ENCODE results near the gene KRTAP19-6. TPM values are rescaled to one million over a fixed set of nuclear protein-coding genes. Genes with fewer than 3 reads are reported as not detected.

The KRTAP19-6 gene
- not detected for total RNA-seq

DNA sequence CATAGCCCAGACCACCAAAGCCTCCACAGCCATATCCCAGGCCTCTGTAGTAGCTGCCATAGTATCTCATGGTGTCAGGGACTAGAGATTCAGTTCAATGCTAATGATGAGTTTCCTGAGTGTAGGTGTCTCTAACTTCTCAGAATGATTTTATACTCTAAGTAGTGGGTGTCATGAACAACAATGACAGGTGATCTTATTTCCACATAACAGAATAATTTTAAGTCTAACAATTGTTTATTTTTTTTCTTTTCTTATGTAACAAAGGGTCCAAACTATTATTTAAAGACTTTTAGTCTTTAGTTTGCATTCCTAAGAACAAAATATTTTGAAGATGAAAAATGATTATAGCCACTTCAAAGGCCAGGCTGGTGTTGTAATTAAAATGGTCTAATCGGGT, at the start of gene KRTAP19-6:
Gene KRTAP19-6, minus strand, starts transcription at position 101 of the 400 bp plus-strand sequence. Its CDS starts 31 bp downstream, at position 70.
- CTCF ChIA-PET: no interaction called here
- POLR2A ChIA-PET: no interaction called here
- DNase-seq (no peak), ATAC-seq (no peak)
- no peaks in the 10 kb centered on the region for H3K4me1 Mint-ChIP-seq (ENCODE audit: low read depth)
- no peak within 1 kb of the TSS for H3K4me3 Mint-ChIP-seq
- H3K36me3 Mint-ChIP-seq (ENCODE audit: low read depth): no peaks in the 10 kb centered on the region
- no peak within 1 kb of the TSS for H3K27ac Mint-ChIP-seq
- no peaks in the 10 kb centered on the region for H3K27me3 Mint-ChIP-seq (ENCODE audit: low read depth)
- no peaks in the 10 kb centered on the region for H3K9me3 Mint-ChIP-seq (ENCODE audit: insufficient read depth)

- Mint-ChIP-seq H3K4me1 (ENCODE audit: low read depth) (no peaks in the 10 kb centered on the region), H3K4me3 (no peak within 1 kb of the TSS), H3K27me3 (ENCODE audit: low read depth) (no peaks in the 10 kb centered on the region), H3K27ac (no peak within 1 kb of the TSS), H3K9me3 (ENCODE audit: insufficient read depth) (no peaks in the 10 kb centered on the region), H3K36me3 (ENCODE audit: low read depth) (no peaks in the 10 kb centered on the region)
- POLR2A ChIA-PET: no interaction called here
- ATAC-seq (no peak), DNase-seq (no peak)
- CTCF ChIA-PET: no interaction called here
Observed at GRCh38 chr21:30590297-30590696, 48.6 kb upstream of the KRTAP19-6 start, which contains the start of gene KRTAP22-2. TSS of gene KRTAP22-2 (minus strand) at chr21:30590397.

- Mint-ChIP-seq H3K27me3 (ENCODE audit: low read depth) (no peaks in the 10 kb centered on the region), H3K36me3 (ENCODE audit: low read depth) (no peaks in the 10 kb centered on the region)
Observed at GRCh38 chr21:30582870-30583269, 41.2 kb upstream of the KRTAP19-6 start.

DNA sequence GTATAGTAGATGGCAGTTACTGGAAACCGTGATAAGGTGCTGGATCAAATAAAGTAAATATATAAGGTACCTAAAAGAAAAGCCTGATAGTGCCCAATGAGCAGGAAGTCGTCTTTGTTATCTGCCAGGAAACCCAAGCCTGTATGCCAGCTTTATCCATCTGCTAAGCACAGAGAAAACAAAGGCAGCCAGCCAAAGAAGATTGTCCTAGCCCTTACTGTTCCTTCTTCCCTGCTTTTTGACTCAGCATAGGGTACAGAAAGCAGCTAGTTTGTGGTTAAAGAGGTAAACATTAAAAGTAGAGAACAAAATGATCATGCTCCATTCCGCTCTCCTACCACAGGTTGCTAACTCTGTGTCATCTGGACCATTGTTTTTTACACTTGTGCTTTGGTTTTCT, 38.5 kb upstream of the KRTAP19-6 start:
- ChIA-PET POLR2A (no interaction called here), CTCF (no interaction called here)
- H3K27me3 Mint-ChIP-seq (ENCODE audit: low read depth): no peaks in the 10 kb centered on the region
- H3K27ac Mint-ChIP-seq: no peak overlapping the region
- no peaks in the 10 kb centered on the region for H3K9me3 Mint-ChIP-seq (ENCODE audit: insufficient read depth)
- no peaks in the 10 kb centered on the region for H3K4me1 Mint-ChIP-seq (ENCODE audit: low read depth)
- no peak for DNase-seq
- no peak for ATAC-seq
- H3K4me3 Mint-ChIP-seq: no peak overlapping the region
- H3K36me3 Mint-ChIP-seq (ENCODE audit: low read depth): no peaks in the 10 kb centered on the region

More at GRCh38 chr21:30582870-30583269, 41.2 kb upstream of the KRTAP19-6 start:
- POLR2A ChIA-PET: no interaction called here
- no peak overlapping the region for H3K4me3 Mint-ChIP-seq
- DNase-seq (no peak), ATAC-seq (no peak)
- H3K27ac Mint-ChIP-seq: no peak overlapping the region
- CTCF ChIA-PET: no interaction called here
- no peaks in the 10 kb centered on the region for H3K9me3 Mint-ChIP-seq (ENCODE audit: insufficient read depth)
- H3K4me1 Mint-ChIP-seq (ENCODE audit: low read depth): no peaks in the 10 kb centered on the region

- Mint-ChIP-seq H3K4me3 (no peak overlapping the region), H3K27me3 (ENCODE audit: low read depth) (no peaks in the 10 kb centered on the region), H3K36me3 (ENCODE audit: low read depth) (no peaks in the 10 kb centered on the region), H3K27ac (no peak overlapping the region), H3K4me1 (ENCODE audit: low read depth) (no peaks in the 10 kb centered on the region), H3K9me3 (ENCODE audit: insufficient read depth) (no peaks in the 10 kb centered on the region)
- POLR2A ChIA-PET: no interaction called here
- ATAC-seq (no peak), DNase-seq (no peak)
- CTCF ChIA-PET: no interaction called here
Observed at GRCh38 chr21:30579346-30579745, 37.7 kb upstream of the KRTAP19-6 start.

DNA sequence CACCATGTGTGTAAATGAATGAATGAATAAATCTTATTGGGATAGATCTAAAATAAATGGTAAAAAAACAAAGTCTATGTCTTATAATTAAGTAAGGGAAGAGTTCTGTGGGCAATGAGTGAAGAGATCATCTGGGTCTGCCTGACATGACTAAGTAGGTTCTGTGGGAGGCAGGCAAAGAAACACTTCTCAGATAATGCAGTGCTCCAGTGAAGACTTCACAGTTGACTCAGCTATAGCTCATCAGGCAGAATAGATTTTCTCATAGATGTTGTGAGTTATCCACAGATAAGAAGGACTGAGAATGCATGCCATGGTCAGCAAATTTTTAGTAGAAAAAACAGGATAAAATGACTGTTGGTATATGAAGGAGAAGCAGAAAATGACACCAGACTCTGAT, 36.1 kb upstream of the KRTAP19-6 start:
- Mint-ChIP-seq H3K36me3 (ENCODE audit: low read depth) (no peaks in the 10 kb centered on the region), H3K27ac (no peak overlapping the region), H3K4me1 (ENCODE audit: low read depth) (no peaks in the 10 kb centered on the region), H3K4me3 (no peak overlapping the region), H3K27me3 (ENCODE audit: low read depth) (no peaks in the 10 kb centered on the region), H3K9me3 (ENCODE audit: insufficient read depth) (no peaks in the 10 kb centered on the region)
- CTCF ChIA-PET: no interaction called here
- DNase-seq: no peak
- ATAC-seq: no peak
- POLR2A ChIA-PET: no interaction called here

DNA sequence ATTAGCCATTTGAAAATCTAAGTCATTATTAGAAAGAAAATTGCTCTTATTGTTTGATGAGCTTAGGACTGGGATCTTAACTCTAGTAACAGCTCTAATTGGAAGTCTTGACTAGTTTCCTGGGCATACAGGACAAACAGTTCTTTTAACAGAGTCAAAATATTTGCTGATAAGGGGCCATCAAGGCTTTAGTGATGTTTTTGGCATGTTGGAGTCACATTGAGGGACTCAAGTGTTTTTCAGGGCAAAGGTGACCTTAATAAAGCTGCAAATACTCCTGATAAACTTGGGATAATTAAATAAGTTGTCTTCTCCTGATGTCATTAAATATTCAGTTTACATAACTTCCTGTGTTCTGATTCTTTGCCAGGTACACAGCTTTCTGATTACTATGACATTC, 26.0 kb upstream of the KRTAP19-6 start:
- no peak overlapping the region for H3K4me3 Mint-ChIP-seq
- no peaks in the 10 kb centered on the region for H3K27me3 Mint-ChIP-seq (ENCODE audit: low read depth)
- ChIA-PET CTCF (no interaction called here), POLR2A (no interaction called here)
- no peaks in the 10 kb centered on the region for H3K36me3 Mint-ChIP-seq (ENCODE audit: low read depth)
- no peak for ATAC-seq
- H3K9me3 Mint-ChIP-seq (ENCODE audit: insufficient read depth): no peaks in the 10 kb centered on the region
- H3K4me1 Mint-ChIP-seq (ENCODE audit: low read depth): no peaks in the 10 kb centered on the region
- no peak overlapping the region for H3K27ac Mint-ChIP-seq
- DNase-seq: no peak

- no peaks in the 10 kb centered on the region for H3K9me3 Mint-ChIP-seq (ENCODE audit: insufficient read depth)
- DNase-seq (no peak), ATAC-seq (no peak)
- no peaks in the 10 kb centered on the region for H3K4me1 Mint-ChIP-seq (ENCODE audit: low read depth)
- CTCF ChIA-PET: no interaction called here
- H3K27ac Mint-ChIP-seq: no peak overlapping the region
- POLR2A ChIA-PET: no interaction called here
- H3K4me3 Mint-ChIP-seq: no peak overlapping the region
- H3K27me3 Mint-ChIP-seq (ENCODE audit: low read depth): no peaks in the 10 kb centered on the region
- no peaks in the 10 kb centered on the region for H3K36me3 Mint-ChIP-seq (ENCODE audit: low read depth)
Observed at GRCh38 chr21:30563630-30564029, 22.0 kb upstream of the KRTAP19-6 start.

- no peaks in the 10 kb centered on the region for H3K27me3 Mint-ChIP-seq (ENCODE audit: low read depth)
- POLR2A ChIA-PET: no interaction called here
- no peak for ATAC-seq
- H3K4me3 Mint-ChIP-seq: no peak overlapping the region
- CTCF ChIA-PET: no interaction called here
- H3K9me3 Mint-ChIP-seq (ENCODE audit: insufficient read depth): no peaks in the 10 kb centered on the region
- no peak for DNase-seq
- no peaks in the 10 kb centered on the region for H3K4me1 Mint-ChIP-seq (ENCODE audit: low read depth)
- H3K36me3 Mint-ChIP-seq (ENCODE audit: low read depth): no peaks in the 10 kb centered on the region
- H3K27ac Mint-ChIP-seq: no peak overlapping the region
Observed at GRCh38 chr21:30563072-30563471, 21.4 kb upstream of the KRTAP19-6 start.

- Mint-ChIP-seq H3K9me3 (ENCODE audit: insufficient read depth) (no peaks in the 10 kb centered on the region), H3K36me3 (ENCODE audit: low read depth) (no peaks in the 10 kb centered on the region), H3K4me3 (no peak overlapping the region), H3K27ac (no peak overlapping the region), H3K4me1 (ENCODE audit: low read depth) (no peaks in the 10 kb centered on the region), H3K27me3 (ENCODE audit: low read depth) (no peaks in the 10 kb centered on the region)
- CTCF ChIA-PET: no interaction called here
- ATAC-seq: no peak
- POLR2A ChIA-PET: no interaction called here
- DNase-seq: no peak
Observed at GRCh38 chr21:30561957-30562356, 20.3 kb upstream of the KRTAP19-6 start.

DNA sequence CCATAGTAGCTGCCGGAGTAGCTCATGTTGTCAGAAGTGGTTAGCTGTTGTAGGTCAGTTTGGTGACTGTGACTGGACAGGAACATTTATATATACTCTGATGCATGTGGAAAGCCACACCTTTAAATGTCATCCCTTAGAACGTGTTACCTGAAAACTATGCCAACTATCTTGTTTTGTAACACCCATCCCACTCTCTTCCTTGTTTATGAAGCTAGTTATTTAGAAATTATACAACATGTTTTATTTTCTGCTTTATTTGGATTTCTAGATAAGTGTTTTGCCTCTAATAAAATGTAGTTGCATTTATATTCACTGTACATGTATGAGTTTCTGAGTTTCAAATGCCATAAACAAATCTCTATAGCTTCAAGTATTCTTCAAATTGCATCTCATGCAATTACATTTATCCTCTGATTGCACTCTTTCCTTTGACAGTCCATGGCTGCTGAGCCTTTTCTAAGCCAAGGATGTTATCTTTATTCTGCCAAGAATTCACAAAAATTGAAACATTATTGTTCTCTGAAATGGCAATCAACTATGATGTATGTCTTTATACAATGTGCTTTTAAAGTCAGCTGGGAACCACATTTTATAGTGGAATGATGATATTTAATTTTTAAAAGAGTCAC, 19.7 kb upstream of the KRTAP19-6 start, which contains the start of gene KRTAP19-7:
Gene KRTAP19-7, minus strand, starts transcription at position 51 of the 632 bp plus-strand sequence. Its CDS starts 25 bp downstream, at position 26.
- Mint-ChIP-seq H3K27me3 (ENCODE audit: low read depth) (no peaks in the 10 kb centered on the region), H3K9me3 (ENCODE audit: insufficient read depth) (no peaks in the 10 kb centered on the region), H3K4me1 (ENCODE audit: low read depth) (no peaks in the 10 kb centered on the region), H3K4me3 (no peak within 1 kb of the TSS), H3K36me3 (ENCODE audit: low read depth) (no peaks in the 10 kb centered on the region), H3K27ac (no peak within 1 kb of the TSS)
- POLR2A ChIA-PET: no interaction called here
- ATAC-seq (no peak), DNase-seq (no peak)
- CTCF ChIA-PET: no interaction called here

DNA sequence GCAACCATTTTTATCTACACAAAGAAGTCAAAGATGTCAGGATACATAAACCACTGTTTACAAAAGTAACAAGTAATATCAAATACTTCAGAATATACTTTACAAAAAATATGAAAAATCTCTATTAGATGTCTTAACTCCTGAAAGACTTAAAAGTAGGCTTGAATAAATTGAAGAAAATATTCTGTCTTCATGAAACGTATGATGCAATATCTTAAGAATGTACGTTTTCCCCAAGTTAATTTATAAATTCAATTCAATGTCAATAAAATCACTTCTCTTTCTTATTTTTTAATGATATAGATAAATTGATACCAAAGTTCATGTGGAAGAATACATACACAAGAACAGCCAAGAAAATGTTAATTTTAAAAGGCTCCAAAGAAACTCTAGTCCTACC, 13.4 kb upstream of the KRTAP19-6 start:
- H3K9me3 Mint-ChIP-seq (ENCODE audit: insufficient read depth): peaks cover 6% of the 10 kb centered on the region
- no peak for DNase-seq
- no peak overlapping the region for H3K4me3 Mint-ChIP-seq
- CTCF ChIA-PET: no interaction called here
- no peak overlapping the region for H3K27ac Mint-ChIP-seq
- H3K36me3 Mint-ChIP-seq (ENCODE audit: low read depth): no peaks in the 10 kb centered on the region
- H3K4me1 Mint-ChIP-seq (ENCODE audit: low read depth): no peaks in the 10 kb centered on the region
- H3K27me3 Mint-ChIP-seq (ENCODE audit: low read depth): no peaks in the 10 kb centered on the region
- POLR2A ChIA-PET: no interaction called here
- ATAC-seq: no peak

- POLR2A ChIA-PET: no interaction called here
- Mint-ChIP-seq H3K4me1 (ENCODE audit: low read depth) (no peaks in the 10 kb centered on the region), H3K27me3 (ENCODE audit: low read depth) (no peaks in the 10 kb centered on the region), H3K27ac (no peak overlapping the region), H3K9me3 (ENCODE audit: insufficient read depth) (peaks cover 6% of the 10 kb centered on the region), H3K36me3 (ENCODE audit: low read depth) (no peaks in the 10 kb centered on the region), H3K4me3 (no peak overlapping the region)
- no peak for DNase-seq
- CTCF ChIA-PET: no interaction called here
- no peak for ATAC-seq
Observed at GRCh38 chr21:30552782-30553181, 11.1 kb upstream of the KRTAP19-6 start.

Data from activated CD8-positive, alpha-beta T cell treated with anti-CD3 and anti-CD28 coated beads, Interleukin-2, amount 10 ng/mL, durations not matched to agents 7 days and 5 days (primary cell).